A549 (cell line): ENCODE data around the gene MYLK4.

ENCODE experiments used
- CTCF ChIP-seq: fragments of >200 bp; sonication (Bioruptor Twin); formaldehyde crosslinking; IDR thresholded peaks from 3 replicates; pipeline ENCODE4 v1.5.1; 2016
- EP300 ChIP-seq, 2 experiments: fragments of >200 bp; sonication (Bioruptor Twin); formaldehyde crosslinking; IDR thresholded peaks; 2 replicates in 1 of 2; 3 replicates in 1 of 2; pipeline ENCODE4 v1.6.1; 2016 to 2017
- NR3C1 ChIP-seq: fragments of >200 bp; sonication (Bioruptor Twin); formaldehyde crosslinking; IDR thresholded peaks from 3 replicates; pipeline ENCODE4 v1.6.1; 2017
- POLR2A ChIP-seq: IDR thresholded peaks from 2 replicates; pipeline ENCODE4 v1.6.1; 2012; ENCODE audit warnings: mild to moderate bottlenecking, low read length
- RAD21 ChIP-seq, 2 experiments: fragments of >200 bp in 1 of 2; sonication (Bioruptor Twin) in 1 of 2; formaldehyde crosslinking in 1 of 2; IDR thresholded peaks in 1 of 2; conservative IDR thresholded peaks in 1 of 2; 2 replicates in 1 of 2; 3 replicates in 1 of 2; pipeline ENCODE4 v1.6.1; 2012 to 2018; ENCODE audit warnings: inconsistent platforms in 1 of 2
- RFX5 ChIP-seq: fragments of 450-650 bp; IDR thresholded peaks from 2 replicates; pipeline ENCODE4 v1.7.1; 2014; ENCODE audit warnings: antibody characterized with exemption, mild to moderate bottlenecking, moderate library complexity
- TP53 ChIP-seq: fragments of 250-450 bp; sonication (Bioruptor Pico); IDR thresholded peaks from 2 replicates; pipeline ENCODE4 v1.5.0; 2021; ENCODE audit warnings: mild to moderate bottlenecking, moderate library complexity
- USF2 ChIP-seq: fragments of 450-650 bp; IDR thresholded peaks from 2 replicates; pipeline ENCODE4 v1.6.1; 2014; ENCODE audit warnings: antibody characterized with exemption

DNA sequence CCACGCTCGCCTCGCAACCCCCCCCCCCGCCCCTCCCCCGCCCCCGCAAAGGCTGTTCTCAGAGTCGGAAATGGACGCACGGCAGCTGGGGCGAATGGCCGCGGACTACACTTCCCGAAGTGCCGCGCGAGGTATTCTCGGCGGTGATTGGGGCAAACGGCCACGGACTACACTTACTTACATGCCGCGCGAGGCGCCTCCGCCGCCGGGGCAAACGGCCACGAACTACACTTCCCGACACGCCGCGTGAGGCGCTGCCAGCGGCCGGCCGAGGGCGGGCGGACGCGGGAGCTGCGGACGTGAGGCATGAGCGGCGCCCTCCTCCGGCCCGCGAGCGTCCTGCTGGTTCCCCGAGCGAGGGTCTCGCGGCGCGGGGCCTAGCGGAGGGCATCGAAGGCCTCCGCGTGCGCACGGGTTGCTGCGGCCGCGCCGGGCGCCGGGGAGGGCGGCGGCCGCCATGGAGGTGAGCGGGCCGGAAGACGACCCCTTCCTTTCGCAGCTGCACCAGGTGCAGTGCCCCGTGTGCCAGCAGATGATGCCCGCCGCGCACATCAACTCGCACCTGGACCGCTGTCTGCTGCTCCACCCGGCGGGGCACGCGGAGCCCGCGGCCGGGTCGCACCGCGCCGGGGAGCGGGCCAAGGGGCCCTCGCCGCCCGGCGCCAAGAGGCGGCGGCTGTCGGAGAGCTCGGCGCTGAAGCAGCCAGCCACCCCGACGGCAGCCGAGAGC lies 14.6 kb upstream of the MYLK4 start, which contains the start of gene WRNIP1:
- TF ChIP-seq POLR2A, result peak; percentile 76
- TF ChIP-seq CTCF, result peak; percentile 54
- peak; percentile 34; the same call in 1 of the 2 replicates for TF ChIP-seq TP53 (CRISPR knock-in tag)
- TF ChIP-seq RFX5, result no peak
- TF ChIP-seq USF2, result no peak
- TF ChIP-seq NR3C1, result no peak
- no peak for TF ChIP-seq EP300 (IDR thresholded peaks at IDR 0.05)
- TF ChIP-seq RAD21 (conservative IDR thresholded peaks at IDR 0.05 in 1 of 2, IDR thresholded peaks at IDR 0.05 in 1 of 2), result no peak
